Vagina (tissue), 2 donors: ENCODE data around the gene KRTAP29-1. TPM values are rescaled to one million over a fixed set of nuclear protein-coding genes. Genes with fewer than 3 reads are reported as not detected.

Experiments
- DNase-seq, 2 donors: peaks; one replicate each; pipeline ENCODE4 v3.0.0-alpha.2; 2017; ENCODE audit errors: extremely low spot score in 2 of 2
- H3K27ac ChIP-seq: fragments of 200-600 bp; sonication (generic); one replicate; pipeline ENCODE4 v1.5.1; 2019
- H3K27me3 ChIP-seq: fragments of 200-600 bp; sonication (generic); one replicate; pipeline ENCODE4 v1.5.1; 2019
- H3K36me3 ChIP-seq, 2 donors: fragments of 200-600 bp; sonication (generic); one replicate each; pipeline ENCODE4 v1.5.1; 2017 to 2019
- H3K4me1 ChIP-seq: fragments of 200-600 bp; sonication (generic); one replicate; pipeline ENCODE4 v1.5.1; 2019
- H3K4me3 ChIP-seq, 2 donors: fragments of 200-600 bp; sonication (generic); 1 replicate in 1 of 2; 2 replicates in 1 of 2; pipeline ENCODE4 v1.5.1; 2016 to 2019
- H3K9me3 ChIP-seq: fragments of 200-600 bp; sonication (generic); one replicate; pipeline ENCODE4 v1.5.1; 2019
- POLR2A ChIP-seq, 2 donors: fragments of 450-650 bp; IDR thresholded peaks; one replicate each; pipeline ENCODE4 v1.6.1; 2017; ENCODE audit warnings: antibody characterized with exemption in 2 of 2, mild to moderate bottlenecking in 2 of 2, moderate library complexity in 2 of 2
- POLR2AphosphoS5 ChIP-seq, 2 donors: sonication (generic); formaldehyde crosslinking; IDR thresholded peaks; one replicate each; pipeline ENCODE4 v1.9.0; 2017; ENCODE audit warnings: antibody characterized with exemption in 2 of 2, mild to moderate bottlenecking in 2 of 2, low read depth in 1 of 2; ENCODE audit not compliant: insufficient read depth in 1 of 2
- intact Hi-C: fragments of 100-400 bp; cut with DNase I; formaldehyde crosslinking; loops from one replicate; pipeline ENCODE4 v1.15.1; 2023
- small RNA-seq: library from RNA; depleted of rRNA; stranded (forward); fragments of <200 nt; gene quantifications from one replicate; pipeline ENCODE3, GENCODE V24; 2016
- total RNA-seq: library from RNA; depleted of rRNA; stranded (reverse); fragments of >200 nt; gene quantifications from one replicate; pipeline ENCODE4 v1.2.3, GENCODE V29; 2016
- TF ChIP-seq, protein P1 (sequence below), 3 experiments: fragments of 450-650 bp in 2 of 3; fragments of 200-600 bp in 1 of 3; sonication (generic) in 1 of 3; IDR thresholded peaks; one replicate each; pipeline ENCODE4 v1.5.1; 2017 to 2019; ENCODE audit warnings: antibody characterized with exemption in 3 of 3, mild to moderate bottlenecking in 2 of 3, moderate library complexity in 2 of 3

KRTAP29-1 gene
- total RNA-seq, 1 donor from 2014 or later = not detected

- no peaks in the 10 kb centered on the region for H3K27me3 ChIP-seq
- H3K4me3 ChIP-seq = no peak overlapping the region
- no peaks in the 10 kb centered on the region for H3K4me1 ChIP-seq
- H3K36me3 ChIP-seq = no peaks in the 10 kb centered on the region
- intact Hi-C loops = no loop called here
- no peak overlapping the region for H3K27ac ChIP-seq
- H3K9me3 ChIP-seq = no peaks in the 10 kb centered on the region
- no peak for TF ChIP-seq POLR2AphosphoS5 (IDR thresholded peaks at IDR 0.05; ENCODE audit: insufficient read depth in 1 of 2, low read depth in 1 of 2)
- no peak for TF ChIP-seq POLR2A (IDR thresholded peaks at IDR 0.05)
- TF ChIP-seq, protein P1, sequence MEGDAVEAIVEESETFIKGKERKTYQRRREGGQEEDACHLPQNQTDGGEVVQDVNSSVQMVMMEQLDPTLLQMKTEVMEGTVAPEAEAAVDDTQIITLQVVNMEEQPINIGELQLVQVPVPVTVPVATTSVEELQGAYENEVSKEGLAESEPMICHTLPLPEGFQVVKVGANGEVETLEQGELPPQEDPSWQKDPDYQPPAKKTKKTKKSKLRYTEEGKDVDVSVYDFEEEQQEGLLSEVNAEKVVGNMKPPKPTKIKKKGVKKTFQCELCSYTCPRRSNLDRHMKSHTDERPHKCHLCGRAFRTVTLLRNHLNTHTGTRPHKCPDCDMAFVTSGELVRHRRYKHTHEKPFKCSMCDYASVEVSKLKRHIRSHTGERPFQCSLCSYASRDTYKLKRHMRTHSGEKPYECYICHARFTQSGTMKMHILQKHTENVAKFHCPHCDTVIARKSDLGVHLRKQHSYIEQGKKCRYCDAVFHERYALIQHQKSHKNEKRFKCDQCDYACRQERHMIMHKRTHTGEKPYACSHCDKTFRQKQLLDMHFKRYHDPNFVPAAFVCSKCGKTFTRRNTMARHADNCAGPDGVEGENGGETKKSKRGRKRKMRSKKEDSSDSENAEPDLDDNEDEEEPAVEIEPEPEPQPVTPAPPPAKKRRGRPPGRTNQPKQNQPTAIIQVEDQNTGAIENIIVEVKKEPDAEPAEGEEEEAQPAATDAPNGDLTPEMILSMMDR (IDR thresholded peaks at IDR 0.05) = no peak
- no peak for DNase-seq
Measured at GRCh38 chr17:41254861-41255260, 47.8 kb downstream of the KRTAP29-1 start.

Small RNAs within 50 kb of the gene (small RNA-seq; reads per million reads assigned to genes)
- gene KRTAP9-10P = not detected

Other genes starting within 250 kb of the KRTAP29-1 start
- gene KRTAP2-2, start 247.6 kb downstream of the KRTAP29-1 start, total RNA-seq = not detected
- gene KRTAP2-3, start 242.7 kb downstream of the KRTAP29-1 start, total RNA-seq = not detected
- gene KRTAP2-4, start 237.0 kb downstream of the KRTAP29-1 start, total RNA-seq = not detected
- gene KRTAP4-7, start 218.7 kb downstream of the KRTAP29-1 start, total RNA-seq = not detected
- gene KRTAP4-8, start 204.7 kb downstream of the KRTAP29-1 start, total RNA-seq = not detected
- gene KRTAP4-16, start 200.6 kb downstream of the KRTAP29-1 start, total RNA-seq = not detected
- not detected for gene KRTAP4-9, start 197.5 kb downstream of the KRTAP29-1 start, total RNA-seq
- not detected for gene KRTAP4-11, start 184.5 kb downstream of the KRTAP29-1 start, total RNA-seq
- not detected for gene KRTAP4-12, start 178.7 kb downstream of the KRTAP29-1 start, total RNA-seq
- gene KRTAP4-6, start 162.3 kb downstream of the KRTAP29-1 start, total RNA-seq = not detected
- gene KRTAP4-5, start 153.0 kb downstream of the KRTAP29-1 start, total RNA-seq = not detected
- not detected for gene KRTAP4-4, start 142.1 kb downstream of the KRTAP29-1 start, total RNA-seq
- gene KRTAP4-3, start 134.6 kb downstream of the KRTAP29-1 start, total RNA-seq = not detected
- gene KRTAP4-2, start 124.6 kb downstream of the KRTAP29-1 start, total RNA-seq = not detected
- not detected for gene KRTAP4-1, start 117.9 kb downstream of the KRTAP29-1 start, total RNA-seq
- gene KRTAP9-1, start 113.0 kb downstream of the KRTAP29-1 start, total RNA-seq = not detected
- gene KRTAP9-2, start 76.2 kb downstream of the KRTAP29-1 start, total RNA-seq = not detected
- not detected for gene KRTAP9-3, start 70.4 kb downstream of the KRTAP29-1 start, total RNA-seq
- not detected for gene KRTAP9-8, start 64.9 kb downstream of the KRTAP29-1 start, total RNA-seq
- not detected for gene KRTAP9-4, start 53.2 kb downstream of the KRTAP29-1 start, total RNA-seq
- gene KRTAP9-9, start 47.5 kb downstream of the KRTAP29-1 start, total RNA-seq = not detected
- not detected for gene KRTAP9-6, start 37.5 kb downstream of the KRTAP29-1 start, total RNA-seq
- gene KRTAP9-7, start 27.2 kb downstream of the KRTAP29-1 start, total RNA-seq = not detected
- not detected for gene KRTAP16-1, start 6.5 kb upstream of the KRTAP29-1 start, total RNA-seq
- not detected for gene KRTAP17-1, start 12.9 kb upstream of the KRTAP29-1 start, total RNA-seq
- 1.5 TPM for gene KRT33A, start 48.0 kb upstream of the KRTAP29-1 start, total RNA-seq
- gene KRT33B, start 67.0 kb upstream of the KRTAP29-1 start, total RNA-seq = not detected
- 0.74 TPM for gene KRT34, start 79.5 kb upstream of the KRTAP29-1 start, total RNA-seq
- gene KRT31, start 94.8 kb upstream of the KRTAP29-1 start, total RNA-seq = not detected
- not detected for gene KRT37, start 121.7 kb upstream of the KRTAP29-1 start, total RNA-seq
- not detected for gene KRT38, start 138.1 kb upstream of the KRTAP29-1 start, total RNA-seq
- not detected for gene KRT32, start 164.5 kb upstream of the KRTAP29-1 start, total RNA-seq
- not detected for gene KRT35, start 178.3 kb upstream of the KRTAP29-1 start, total RNA-seq
- gene KRT36, start 187.1 kb upstream of the KRTAP29-1 start, total RNA-seq = not detected
- gene KRT13, start 202.8 kb upstream of the KRTAP29-1 start, total RNA-seq = 10,968 TPM
- 931 TPM for gene KRT15, start 216.0 kb upstream of the KRTAP29-1 start, total RNA-seq
- gene KRT19, start 225.5 kb upstream of the KRTAP29-1 start, total RNA-seq = 198 TPM